ENCODE results near the gene FH. TPM values are rescaled to one million over a fixed set of nuclear protein-coding genes. Genes with fewer than 3 reads are reported as not detected.

The FH gene
- polyA plus RNA-seq, 2 of the 4 experiments (the other 2 are of a cell fraction), result 98.7 to 99.8 TPM

DNA sequence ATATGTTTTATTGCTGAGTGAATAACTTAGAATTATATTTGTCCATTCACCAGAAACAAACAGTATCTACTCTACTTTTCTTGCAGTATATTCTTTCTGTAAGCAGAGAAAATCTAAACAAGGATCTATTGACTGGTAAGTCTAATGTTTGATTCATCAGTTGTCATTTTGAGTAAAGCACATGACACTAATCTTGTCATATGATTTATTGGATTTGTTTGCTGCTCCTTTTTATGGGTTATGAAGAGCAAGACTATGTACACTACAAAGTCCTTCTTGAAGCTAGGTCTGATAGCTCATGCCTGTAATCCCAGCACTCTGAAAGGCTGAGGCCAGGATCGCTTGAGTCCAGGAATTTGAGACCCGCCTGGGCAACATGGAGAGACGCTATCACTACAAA, 36.0 kb upstream of the FH start:
- FAIRE-seq (no peak), DNase-seq (ENCODE audit: low read depth in 1 of 2, low spot score in 1 of 2) (no peak), ATAC-seq (no peak)
- 91% methylated on average over 3 of the region's 3 CpGs for WGBS (ENCODE audit: missing lambda C conversion rate)
- ChIA-PET CTCF (interaction anchor here (1.6 kb wide), 1 partner anchor 19 kb away, joined by 4 read pairs; no protein-coding TSS in a partner anchor), POLR2A (no interaction called here)
- Histone ChIP-seq H3K4me1 (peaks cover 21% of the 10 kb centered on the region), H3K27ac (no peak overlapping the region), H3K9me3 (no peaks in the 10 kb centered on the region), H3K4me2 (no peak overlapping the region), H3K4me3 (no peak overlapping the region)
- no peak for TF ChIP-seq RNF2 (IDR thresholded peaks at IDR 0.05; ENCODE audit: borderline replicate concordance, low read depth)
- TF ChIP-seq FOXS1 (CRISPR knock-in tag; IDR thresholded peaks at IDR 0.05), result no peak
- TF ChIP-seq GATA3 (IDR thresholded peaks at IDR 0.05; ENCODE audit: borderline replicate concordance), result no peak
- TF ChIP-seq NR3C1 (IDR thresholded peaks at IDR 0.05), result no peak

DNA sequence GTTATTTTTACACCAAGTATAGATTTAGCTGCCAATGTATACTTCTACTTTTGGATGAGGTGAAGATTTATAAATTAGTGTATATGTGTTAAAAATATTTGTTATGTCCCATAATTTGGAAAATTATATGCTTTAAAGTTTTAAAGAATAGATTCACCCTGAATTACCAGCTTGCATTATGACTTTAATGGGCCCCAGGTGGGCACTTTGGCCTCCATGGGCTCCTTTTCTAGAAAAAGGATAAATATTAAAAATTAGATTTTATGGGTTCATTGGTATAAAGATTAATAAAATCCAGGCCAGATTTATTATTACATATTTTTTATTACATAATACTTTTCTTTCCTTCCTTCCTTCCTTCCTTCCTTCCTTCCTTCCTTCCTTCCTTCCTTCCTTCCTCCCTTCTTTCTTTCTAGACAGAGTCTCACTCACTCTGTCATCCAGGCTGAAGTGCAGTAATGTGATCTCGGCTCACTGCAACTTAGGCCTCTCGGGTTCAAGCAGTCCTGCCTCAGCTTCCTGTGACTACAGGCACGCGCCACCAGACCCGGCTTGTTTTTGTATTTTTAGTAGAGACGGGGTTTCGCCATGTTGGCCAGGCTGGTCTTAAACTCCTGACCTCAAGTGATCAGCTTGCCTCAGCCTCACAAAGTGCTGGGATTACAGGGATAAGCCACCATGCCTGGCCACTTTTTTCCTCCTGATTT, 34.5 kb upstream of the FH start:
- Histone ChIP-seq H3K9me3 (no peaks in the 10 kb centered on the region), H3K4me3 (no peak overlapping the region), H3K27ac (no peak overlapping the region), H3K4me1 (peaks cover 19% of the 10 kb centered on the region), H3K4me2 (no peak overlapping the region)
- 93% methylated on average over 7 of the region's 7 CpGs for WGBS (ENCODE audit: missing lambda C conversion rate)
- no peak for ATAC-seq
- CTCF ChIA-PET, result interaction anchor here (1.6 kb wide), 1 partner anchor 18 kb away, joined by 4 read pairs; no protein-coding TSS in a partner anchor
- FAIRE-seq, result no peak
- POLR2A ChIA-PET, result no interaction called here
- no peak for DNase-seq (ENCODE audit: low read depth in 1 of 2, low spot score in 1 of 2)
- TF ChIP-seq EHMT2 (IDR thresholded peaks at IDR 0.05; ENCODE audit: low read depth), result no peak
- TF ChIP-seq HOXB13 (CRISPR knock-in tag; IDR thresholded peaks at IDR 0.05; ENCODE audit: low read depth), result no peak
- no peak for TF ChIP-seq RARB (CRISPR knock-in tag; IDR thresholded peaks at IDR 0.05)
- TF ChIP-seq, protein P1, sequence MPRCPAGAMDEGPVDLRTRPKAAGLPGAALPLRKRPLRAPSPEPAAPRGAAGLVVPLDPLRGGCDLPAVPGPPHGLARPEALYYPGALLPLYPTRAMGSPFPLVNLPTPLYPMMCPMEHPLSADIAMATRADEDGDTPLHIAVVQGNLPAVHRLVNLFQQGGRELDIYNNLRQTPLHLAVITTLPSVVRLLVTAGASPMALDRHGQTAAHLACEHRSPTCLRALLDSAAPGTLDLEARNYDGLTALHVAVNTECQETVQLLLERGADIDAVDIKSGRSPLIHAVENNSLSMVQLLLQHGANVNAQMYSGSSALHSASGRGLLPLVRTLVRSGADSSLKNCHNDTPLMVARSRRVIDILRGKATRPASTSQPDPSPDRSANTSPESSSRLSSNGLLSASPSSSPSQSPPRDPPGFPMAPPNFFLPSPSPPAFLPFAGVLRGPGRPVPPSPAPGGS (IDR thresholded peaks at IDR 0.05), result no peak
- TF ChIP-seq MAZ (IDR thresholded peaks at IDR 0.05; ENCODE audit: borderline replicate concordance, low read depth, low read length), result no peak
- TF ChIP-seq BHLHE40 (IDR thresholded peaks at IDR 0.05; ENCODE audit: low read depth, low read length), result no peak
- TF ChIP-seq ZFP36 (IDR thresholded peaks at IDR 0.05; ENCODE audit: borderline replicate concordance, partially characterized antibody), result no peak
- no peak for TF ChIP-seq ZC3H11A (IDR thresholded peaks at IDR 0.05)
- TF ChIP-seq RAD21 (conservative IDR thresholded peaks at IDR 0.05 in 1 of 2, IDR thresholded peaks at IDR 0.05 in 1 of 2), result no peak
- TF ChIP-seq KDM5A (IDR thresholded peaks at IDR 0.05), result no peak
- no peak for TF ChIP-seq FOXS1 (CRISPR knock-in tag; IDR thresholded peaks at IDR 0.05)
- TF ChIP-seq NR3C1 (IDR thresholded peaks at IDR 0.05), result no peak
- no peak for TF ChIP-seq EHF (CRISPR knock-in tag; IDR thresholded peaks at IDR 0.05)
- TF ChIP-seq, protein P2, sequence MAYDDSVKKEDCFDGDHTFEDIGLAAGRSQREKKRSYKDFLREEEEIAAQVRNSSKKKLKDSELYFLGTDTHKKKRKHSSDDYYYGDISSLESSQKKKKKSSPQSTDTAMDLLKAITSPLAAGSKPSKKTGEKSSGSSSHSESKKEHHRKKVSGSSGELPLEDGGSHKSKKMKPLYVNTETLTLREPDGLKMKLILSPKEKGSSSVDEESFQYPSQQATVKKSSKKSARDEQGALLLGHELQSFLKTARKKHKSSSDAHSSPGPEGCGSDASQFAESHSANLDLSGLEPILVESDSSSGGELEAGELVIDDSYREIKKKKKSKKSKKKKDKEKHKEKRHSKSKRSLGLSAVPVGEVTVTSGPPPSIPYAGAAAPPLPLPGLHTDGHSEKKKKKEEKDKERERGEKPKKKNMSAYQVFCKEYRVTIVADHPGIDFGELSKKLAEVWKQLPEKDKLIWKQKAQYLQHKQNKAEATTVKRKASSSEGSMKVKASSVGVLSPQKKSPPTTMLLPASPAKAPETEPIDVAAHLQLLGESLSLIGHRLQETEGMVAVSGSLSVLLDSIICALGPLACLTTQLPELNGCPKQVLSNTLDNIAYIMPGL (CRISPR knock-in tag; IDR thresholded peaks at IDR 0.05; ENCODE audit: borderline replicate concordance), result no peak
- TF ChIP-seq FOSB (CRISPR knock-in tag; IDR thresholded peaks at IDR 0.05), result no peak
- no peak for TF ChIP-seq HOXB5 (CRISPR knock-in tag; IDR thresholded peaks at IDR 0.05)

DNA sequence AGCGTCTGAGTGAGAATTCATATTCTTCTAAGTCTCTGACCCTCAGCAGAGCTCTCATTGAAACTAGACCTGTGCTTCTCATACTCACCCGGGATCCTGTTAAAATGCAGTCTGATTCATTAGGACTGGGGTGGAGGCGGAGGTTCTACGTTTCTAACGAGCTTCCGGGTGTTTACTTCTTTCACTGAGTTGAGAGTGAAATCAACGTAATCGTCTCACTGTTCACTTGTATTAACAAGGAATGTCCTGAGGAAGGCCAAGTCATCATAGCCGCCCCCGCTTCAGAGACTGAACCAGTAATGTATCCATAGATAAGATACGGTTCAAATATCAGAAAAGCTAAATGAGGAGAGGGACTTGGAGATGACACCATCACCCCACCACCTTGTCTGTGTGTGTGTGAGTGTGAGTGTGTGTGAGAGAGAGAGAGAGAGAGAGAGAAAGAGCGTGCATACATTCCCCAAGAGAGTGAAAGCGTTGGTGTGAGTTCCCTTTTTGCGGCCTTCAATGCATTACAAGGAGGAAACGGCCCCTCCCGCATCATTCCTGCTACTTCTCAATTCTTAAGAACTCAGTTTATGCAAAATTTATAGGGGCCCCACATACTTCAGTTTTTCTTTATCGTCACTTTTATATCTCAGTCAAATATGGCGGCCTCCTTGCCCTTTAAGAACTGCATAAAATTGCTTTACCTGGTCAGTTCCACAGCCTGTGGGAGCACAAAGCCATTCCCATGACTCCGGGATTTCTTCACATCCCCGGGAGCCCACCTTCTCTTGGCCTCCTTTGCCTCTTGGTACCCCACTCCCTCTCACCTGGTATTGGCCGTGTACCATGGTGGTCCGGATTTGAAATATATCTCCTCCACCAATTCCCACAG, 32.4 kb upstream of the FH start:
- 88% methylated on average over 22 of the region's 22 CpGs for WGBS (ENCODE audit: missing lambda C conversion rate)
- ATAC-seq (no peak), DNase-seq (ENCODE audit: low read depth in 1 of 2, low spot score in 1 of 2) (no peak), FAIRE-seq (no peak)
- ChIA-PET POLR2A (no interaction called here), CTCF (no interaction called here)
- no peaks in the 10 kb centered on the region for H3K9me3 ChIP-seq
- no peak overlapping the region for H3K4me3 ChIP-seq
- H3K4me2 ChIP-seq, result no peak overlapping the region
- no peaks in the 10 kb centered on the region for H3K4me1 ChIP-seq
- TF ChIP-seq POLR2AphosphoS2 (conservative IDR thresholded peaks at IDR 0.05; ENCODE audit: low read length), result no peak
- TF ChIP-seq RARB (CRISPR knock-in tag; IDR thresholded peaks at IDR 0.05), result no peak
- no peak for TF ChIP-seq JUNB (IDR thresholded peaks at IDR 0.05)
- TF ChIP-seq JUN (IDR thresholded peaks at IDR 0.05), result no peak
- TF ChIP-seq BHLHE40 (IDR thresholded peaks at IDR 0.05; ENCODE audit: low read depth, low read length), result no peak
- TF ChIP-seq HOXB5 (CRISPR knock-in tag; IDR thresholded peaks at IDR 0.05), result no peak
- no peak for TF ChIP-seq TP53 (CRISPR knock-in tag; IDR thresholded peaks at IDR 0.05)
- TF ChIP-seq, protein P3, sequence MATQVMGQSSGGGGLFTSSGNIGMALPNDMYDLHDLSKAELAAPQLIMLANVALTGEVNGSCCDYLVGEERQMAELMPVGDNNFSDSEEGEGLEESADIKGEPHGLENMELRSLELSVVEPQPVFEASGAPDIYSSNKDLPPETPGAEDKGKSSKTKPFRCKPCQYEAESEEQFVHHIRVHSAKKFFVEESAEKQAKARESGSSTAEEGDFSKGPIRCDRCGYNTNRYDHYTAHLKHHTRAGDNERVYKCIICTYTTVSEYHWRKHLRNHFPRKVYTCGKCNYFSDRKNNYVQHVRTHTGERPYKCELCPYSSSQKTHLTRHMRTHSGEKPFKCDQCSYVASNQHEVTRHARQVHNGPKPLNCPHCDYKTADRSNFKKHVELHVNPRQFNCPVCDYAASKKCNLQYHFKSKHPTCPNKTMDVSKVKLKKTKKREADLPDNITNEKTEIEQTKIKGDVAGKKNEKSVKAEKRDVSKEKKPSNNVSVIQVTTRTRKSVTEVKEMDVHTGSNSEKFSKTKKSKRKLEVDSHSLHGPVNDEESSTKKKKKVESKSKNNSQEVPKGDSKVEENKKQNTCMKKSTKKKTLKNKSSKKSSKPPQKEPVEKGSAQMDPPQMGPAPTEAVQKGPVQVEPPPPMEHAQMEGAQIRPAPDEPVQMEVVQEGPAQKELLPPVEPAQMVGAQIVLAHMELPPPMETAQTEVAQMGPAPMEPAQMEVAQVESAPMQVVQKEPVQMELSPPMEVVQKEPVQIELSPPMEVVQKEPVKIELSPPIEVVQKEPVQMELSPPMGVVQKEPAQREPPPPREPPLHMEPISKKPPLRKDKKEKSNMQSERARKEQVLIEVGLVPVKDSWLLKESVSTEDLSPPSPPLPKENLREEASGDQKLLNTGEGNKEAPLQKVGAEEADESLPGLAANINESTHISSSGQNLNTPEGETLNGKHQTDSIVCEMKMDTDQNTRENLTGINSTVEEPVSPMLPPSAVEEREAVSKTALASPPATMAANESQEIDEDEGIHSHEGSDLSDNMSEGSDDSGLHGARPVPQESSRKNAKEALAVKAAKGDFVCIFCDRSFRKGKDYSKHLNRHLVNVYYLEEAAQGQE (IDR thresholded peaks at IDR 0.05), result no peak
- TF ChIP-seq, protein P4, sequence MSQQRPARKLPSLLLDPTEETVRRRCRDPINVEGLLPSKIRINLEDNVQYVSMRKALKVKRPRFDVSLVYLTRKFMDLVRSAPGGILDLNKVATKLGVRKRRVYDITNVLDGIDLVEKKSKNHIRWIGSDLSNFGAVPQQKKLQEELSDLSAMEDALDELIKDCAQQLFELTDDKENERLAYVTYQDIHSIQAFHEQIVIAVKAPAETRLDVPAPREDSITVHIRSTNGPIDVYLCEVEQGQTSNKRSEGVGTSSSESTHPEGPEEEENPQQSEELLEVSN (IDR thresholded peaks at IDR 0.05; ENCODE audit: borderline replicate concordance, low read depth), result no peak
- no peak for TF ChIP-seq ZC3H11A (IDR thresholded peaks at IDR 0.05)
- H3K27ac ChIP-seq, result no peak overlapping the region
